Activated CD4-positive, CD25-positive, alpha-beta regulatory T cell treated with anti-CD3 and anti-CD28 coated beads, Interleukin-2, amount 50 U/mL, for 72 hours (primary cell): Measurements from ENCODE around the gene MAP4.
"Not testable (repeated sequence)": the region's sequence is repeated elsewhere in the genome, so short reads cannot be mapped to it uniquely, and the experiment has no call there.

Experiments used
- DNase-seq: peaks from one replicate; pipeline ENCODE4 v3.0.0; 2021

Gene MAP4

DNA sequence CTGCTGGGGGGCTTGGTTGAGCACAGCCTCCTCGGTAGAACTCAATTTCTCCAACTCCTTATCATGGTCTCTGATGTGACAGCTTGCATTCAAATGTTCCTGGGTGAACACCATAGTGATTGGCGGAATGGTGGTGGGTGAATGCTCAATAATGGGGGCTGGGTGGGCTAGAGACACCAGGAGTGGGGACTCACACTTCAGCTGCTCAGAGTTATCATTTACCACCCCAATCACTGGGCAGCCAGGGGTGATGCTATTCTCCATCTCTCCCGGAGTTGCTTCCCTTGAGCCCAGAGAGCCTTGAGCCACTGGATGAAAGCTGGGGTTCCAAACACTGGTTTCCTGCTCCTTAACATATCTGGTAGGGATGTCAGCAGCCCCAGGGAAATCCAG is 124.6 kb downstream of the MAP4 start:
- DNase-seq, result no peak

DNA sequence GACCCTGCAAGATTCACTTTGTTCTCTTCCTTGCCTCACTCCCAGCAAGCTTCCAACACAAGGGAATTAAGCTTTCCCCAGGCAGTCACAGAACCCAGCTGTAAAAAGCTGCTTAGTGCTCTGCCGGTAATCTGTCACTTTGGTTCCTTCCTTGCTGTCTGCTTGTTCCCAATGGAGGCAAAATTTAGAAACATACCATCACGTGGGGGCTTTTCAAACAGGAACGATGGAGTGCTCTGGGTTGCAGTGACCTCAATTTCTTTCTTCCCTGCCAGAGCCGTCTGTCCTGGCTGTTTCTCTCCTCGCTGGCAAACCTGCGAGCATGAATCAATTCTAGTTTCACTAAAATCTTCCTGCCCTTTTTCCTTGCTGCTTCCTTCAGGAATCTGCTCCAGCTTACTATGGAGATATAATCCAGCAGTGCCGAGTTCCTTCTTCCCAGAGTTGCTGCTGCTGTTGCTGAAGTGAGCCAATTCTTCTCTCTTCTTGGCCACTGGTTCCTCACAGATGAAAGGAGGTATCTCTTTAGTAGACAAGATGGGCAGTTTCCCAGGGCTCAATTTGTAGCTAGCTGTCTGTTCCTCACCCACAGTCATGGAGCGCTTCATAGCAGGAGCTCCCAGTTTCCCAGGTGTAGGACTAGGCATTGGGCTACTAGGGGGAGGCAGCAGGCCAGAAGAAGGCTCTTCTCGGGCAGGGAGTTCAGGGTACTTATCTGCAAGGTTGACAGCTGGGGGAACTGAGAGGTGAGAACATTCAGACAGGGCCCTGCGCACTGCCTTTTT is 125.2 kb downstream of the MAP4 start:
- no peak for DNase-seq

DNA sequence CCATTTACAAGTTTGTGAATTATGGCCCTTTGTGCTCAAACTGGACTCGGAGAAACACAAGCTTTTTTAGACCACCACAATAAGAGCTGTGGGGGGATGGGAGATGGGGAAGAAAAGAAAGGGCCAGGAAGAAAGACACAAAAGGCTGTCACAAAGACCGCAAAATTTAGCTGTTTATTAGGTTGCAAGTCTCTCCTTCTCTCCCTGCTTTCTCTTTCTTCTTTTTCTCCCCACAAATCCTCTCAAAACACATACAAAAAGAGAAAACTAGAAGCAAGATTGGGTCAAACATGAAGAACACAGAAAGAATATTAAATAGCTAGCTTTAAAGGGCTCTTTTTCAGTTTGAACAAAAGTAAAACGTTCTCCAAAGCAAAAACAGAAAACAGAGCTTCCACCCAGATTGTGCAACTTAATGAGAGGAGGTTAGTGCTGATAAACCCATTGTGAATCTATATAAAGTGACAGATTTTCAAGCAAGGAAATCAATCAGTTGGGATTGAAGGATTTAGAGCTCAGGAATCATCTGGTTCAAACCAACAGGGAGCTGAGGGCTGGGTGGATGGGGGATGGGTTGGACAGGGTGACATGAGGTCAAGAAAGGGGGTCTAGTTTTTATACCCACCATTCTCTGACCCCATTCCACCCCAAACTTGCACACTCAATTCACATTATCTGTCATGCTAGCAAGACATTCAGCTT is 125.9 kb downstream of the MAP4 start:
- no peak for DNase-seq

DNA sequence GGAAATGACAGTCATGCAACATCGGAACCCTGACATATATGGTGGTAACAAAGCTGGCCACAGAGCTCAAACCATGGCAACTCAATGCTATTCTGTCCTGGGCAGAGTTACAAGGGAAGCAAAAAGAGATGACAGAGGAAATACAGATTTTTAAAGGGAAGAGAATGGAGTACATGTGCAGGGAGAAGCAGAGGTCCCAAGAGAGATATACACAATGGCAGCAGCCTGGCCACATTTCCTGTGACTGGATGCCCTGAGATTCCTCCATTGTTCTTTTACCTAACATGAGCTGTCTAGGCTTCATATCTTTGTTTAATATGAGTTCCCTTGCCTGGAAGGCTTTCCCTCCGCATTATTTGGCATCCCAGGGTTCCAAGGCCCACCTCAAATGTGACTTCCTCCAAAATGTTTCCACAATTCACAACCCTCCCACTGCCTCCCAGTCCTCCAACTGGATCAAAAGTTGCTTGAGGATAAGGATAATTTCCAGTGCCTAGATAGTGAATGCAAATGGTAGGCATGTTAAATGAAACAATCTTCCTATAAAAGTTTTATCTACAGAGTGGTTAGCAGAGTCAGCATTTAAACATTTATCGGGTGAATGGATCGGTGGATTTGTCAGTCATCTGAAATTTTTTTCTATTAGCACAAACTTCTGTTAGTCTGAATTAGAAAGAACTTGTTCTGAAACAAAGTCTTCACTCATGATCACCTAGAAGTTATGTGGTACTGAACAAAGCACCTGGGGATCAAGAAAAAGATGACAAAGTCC is 127.0 kb downstream of the MAP4 start:
- DNase-seq, result no peak

DNA sequence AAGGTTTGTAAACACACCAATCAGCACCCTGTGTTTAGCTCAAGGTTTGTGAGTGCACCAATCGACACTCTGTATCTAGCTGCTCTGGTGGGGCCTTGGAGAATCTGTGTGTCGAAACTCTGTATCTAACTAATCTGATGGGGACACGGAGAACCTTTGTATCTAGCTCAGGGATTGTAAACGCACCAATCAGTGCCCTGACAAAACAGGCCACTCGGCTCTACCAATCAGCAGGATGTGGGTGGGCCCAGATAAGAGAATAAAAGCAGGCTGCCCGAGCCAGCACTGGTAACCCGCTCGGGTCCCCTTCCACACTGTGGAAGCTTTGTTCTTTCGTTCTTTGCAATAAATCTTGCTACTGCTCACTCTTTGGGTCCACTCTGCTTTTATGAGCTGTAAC is 128.2 kb downstream of the MAP4 start:
- DNase-seq, result not testable (repeated sequence)

DNA sequence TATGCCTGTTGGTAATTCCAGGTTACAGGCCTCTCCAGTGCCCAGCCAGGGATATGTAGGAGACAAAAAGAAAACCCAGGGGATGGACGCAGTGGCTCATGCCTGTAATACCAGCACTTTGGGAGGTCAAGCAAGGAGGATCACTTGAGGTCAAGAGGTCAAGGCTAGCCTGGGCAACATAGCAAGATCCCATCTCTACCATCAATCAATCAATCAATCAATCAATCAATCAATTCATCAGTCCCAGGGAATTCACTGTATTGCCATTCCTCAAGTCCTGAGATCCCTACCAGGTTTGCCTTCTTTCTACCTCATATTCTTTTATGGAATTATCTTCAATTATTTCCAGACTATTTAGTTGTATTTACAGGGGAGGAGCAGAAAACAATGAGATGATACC is 131.0 kb downstream of the MAP4 start:
- DNase-seq, result no peak

DNA sequence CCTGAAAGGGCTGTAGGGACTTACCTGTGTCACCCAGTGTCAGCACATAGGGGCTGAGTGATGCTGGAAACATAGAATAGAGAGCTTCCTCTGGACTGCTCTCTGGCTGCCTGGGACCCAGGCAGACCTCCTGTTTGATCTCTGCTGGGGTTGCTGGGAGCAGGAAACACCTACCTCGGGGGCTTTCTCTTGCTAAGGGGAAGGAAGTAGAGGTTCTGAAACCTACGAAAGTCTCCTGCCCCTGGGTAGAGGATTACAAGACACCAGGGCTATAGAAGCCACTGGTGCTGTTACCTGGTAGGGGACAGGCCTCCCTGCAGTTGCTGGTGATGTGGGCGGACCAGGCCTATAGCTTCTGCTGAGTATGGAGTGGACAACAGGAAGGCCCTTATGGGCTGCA is 131.6 kb downstream of the MAP4 start:
- DNase-seq, result no peak

DNA sequence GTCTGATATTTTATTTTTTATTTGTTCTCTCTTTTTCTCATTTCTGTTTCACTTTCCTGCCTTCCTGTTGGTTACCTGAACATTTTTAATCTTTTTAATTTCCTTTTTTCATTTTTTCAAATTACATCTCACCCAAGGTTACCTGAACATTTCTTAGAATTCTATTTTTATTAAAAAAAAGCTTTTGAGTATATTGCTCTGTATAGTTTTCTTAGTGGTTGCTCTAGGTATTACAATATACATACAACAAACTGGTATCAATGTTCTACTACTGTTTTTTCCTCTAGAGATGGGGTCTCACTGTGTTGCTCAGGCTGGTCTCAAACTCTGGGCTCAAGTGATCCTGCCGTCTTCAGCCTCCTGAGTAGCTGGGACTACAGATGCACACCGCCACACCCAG is 133.9 kb downstream of the MAP4 start:
- no peak for DNase-seq

DNA sequence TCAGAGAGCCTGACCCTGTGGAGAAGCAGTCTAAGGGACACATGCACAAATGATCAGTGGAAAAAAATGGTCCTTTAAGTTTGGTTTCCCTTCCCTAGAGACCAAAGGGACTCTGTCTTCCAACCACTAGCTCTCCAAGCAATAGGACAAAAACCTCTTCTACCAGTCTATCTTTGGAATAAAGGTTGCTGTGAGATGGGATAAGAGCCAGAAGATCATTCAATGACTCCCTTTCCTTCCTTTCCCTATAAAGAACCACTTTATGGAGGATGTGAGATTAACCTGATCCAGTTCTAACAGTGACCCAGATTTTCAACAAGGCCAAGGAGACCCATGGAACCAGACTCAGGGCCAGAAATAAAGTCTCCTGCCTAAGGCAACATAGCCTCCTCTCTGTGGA is 138.5 kb downstream of the MAP4 start:
- DNase-seq, result no peak

DNA sequence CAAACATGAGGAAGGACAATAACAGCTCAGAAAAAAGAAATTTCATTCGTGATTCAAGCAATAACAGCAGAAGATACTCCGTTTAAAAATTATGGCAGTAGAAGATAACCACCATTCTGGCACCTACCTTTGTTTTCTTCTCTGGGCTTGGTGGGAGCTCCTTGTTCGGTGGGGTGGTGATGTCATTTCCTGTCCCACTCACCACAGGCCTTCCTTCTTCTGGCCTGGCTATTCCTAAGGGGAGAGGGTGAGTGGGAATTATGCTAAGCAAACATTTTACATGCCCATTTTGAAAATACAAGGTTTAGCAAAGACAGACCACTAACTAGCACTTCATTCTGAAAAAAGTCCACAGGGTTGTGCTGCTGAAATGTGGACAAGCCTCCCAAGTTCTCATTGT is 138.9 kb downstream of the MAP4 start:
- no peak for DNase-seq

DNA sequence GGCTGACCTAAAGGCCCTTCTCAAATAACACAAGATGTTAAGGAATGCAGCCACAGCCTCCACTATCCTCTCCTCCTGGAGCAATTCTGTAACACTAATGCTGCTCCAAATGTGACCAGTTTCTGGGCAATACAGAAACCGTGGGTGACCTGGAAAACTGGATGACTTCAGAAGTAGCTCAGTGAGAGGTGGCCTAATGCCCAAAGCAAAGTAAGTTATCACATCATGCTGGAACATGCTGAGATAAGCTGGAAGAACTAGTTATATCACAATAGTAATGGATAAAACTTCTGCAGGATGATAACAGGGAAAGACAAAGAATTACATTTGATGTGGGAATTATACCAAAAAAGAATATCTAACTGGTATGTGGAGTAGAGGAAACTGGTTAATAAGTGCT is 141.3 kb downstream of the MAP4 start:
- DNase-seq, result no peak

DNA sequence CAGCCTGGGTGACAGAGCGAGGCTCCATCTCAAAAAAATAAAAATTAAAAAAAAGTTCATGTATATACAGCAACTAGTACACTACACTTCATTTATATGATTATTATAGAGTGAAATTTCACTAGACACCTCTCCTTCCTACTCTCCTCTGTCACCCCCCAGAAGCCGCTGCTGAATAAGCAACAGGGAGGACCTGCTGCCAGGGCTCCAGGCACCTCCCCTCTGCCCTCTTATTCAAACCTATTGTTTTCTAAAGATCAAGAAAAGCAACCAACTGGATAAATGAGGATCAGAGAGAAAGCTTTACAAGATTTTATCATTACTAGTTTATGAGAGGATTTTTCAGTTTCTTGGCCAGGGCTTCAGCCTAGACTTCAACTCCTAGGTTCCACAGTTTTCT is 141.8 kb downstream of the MAP4 start:
- no peak for DNase-seq

DNA sequence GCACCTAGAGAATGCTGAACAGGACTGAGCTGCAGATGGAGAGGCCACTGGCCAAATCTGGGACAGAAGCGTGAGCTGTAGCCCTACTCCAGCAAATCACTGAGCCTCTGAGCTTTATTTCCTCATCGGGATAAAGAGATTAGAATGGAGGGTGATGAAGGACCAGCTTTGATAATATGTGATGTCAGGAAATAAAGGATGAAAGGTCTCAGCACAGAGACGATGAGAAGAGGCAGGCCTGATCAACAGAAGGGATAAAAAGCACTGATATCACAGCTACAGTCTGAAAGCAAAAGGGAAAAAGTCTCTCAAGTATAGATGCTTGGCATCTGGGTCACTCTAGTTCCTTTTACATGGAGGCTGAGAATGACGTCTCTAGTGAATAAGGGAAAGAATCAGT is 143.3 kb downstream of the MAP4 start:
- DNase-seq, result no peak

DNA sequence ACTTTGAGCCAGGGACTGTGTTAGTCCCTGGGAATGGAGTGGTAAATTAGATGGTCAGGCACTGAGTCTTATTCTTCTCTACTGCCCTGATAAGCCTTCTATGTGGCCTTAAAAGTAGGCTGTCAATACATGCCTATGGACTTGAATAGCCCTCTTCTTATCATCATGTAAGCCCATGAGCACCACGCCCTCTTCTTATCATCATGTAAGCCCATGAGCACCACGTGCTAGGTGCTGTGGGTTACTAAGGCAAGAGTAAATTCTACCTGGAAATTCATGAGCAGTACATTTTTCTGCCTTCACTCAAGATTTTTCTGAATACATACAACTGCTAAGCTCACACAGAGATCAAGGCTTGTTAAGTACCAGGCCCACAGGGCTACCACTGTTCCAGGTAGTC is 144.8 kb downstream of the MAP4 start:
- no peak for DNase-seq

DNA sequence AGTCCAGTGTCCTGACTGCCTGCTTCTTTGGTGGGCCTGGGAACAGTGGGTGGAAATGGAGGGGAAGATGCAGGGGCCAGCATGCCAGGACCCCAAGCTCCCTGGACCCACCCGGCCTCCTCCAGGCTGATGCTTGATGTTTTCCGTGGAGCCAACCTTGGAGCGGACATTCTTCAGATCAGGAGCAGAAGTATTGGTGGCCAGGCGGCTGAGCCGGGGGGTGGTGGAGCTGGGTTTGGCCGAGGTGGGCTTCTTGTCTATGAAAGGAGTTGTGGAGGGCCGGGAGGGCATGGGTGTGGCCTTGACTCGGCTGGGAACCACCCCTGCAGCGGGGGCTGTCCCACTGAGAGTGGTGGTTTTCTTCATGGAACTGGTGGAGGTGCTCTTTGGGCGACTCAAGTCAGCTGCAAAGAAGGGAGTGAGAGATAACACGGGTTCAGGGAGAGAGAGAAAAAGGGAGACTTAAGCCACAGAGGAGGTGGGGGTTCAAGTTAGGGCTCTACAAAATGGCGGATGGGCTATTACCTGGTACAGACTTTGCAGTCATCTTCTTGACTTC is 145.4 kb downstream of the MAP4 start:
- no peak for DNase-seq

DNA sequence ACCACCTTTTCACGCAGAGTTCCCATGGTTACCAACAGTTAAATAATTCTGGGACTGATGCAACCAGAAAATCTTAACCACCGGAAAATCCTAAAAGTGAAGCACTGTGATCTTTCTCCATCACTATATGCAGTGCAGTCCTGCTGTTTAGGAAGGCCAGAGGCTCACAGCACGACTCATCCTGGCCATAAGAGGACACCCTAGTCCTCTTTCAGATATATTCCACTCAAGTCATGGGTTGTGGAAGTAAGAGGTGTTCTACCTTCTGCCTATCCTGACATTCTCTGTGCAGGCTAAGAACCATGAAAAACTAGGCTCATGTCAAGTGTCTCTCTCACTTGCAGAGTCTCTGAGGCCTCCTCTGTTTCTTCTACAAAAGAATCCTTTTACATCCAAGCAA is 146.1 kb downstream of the MAP4 start:
- no peak for DNase-seq

DNA sequence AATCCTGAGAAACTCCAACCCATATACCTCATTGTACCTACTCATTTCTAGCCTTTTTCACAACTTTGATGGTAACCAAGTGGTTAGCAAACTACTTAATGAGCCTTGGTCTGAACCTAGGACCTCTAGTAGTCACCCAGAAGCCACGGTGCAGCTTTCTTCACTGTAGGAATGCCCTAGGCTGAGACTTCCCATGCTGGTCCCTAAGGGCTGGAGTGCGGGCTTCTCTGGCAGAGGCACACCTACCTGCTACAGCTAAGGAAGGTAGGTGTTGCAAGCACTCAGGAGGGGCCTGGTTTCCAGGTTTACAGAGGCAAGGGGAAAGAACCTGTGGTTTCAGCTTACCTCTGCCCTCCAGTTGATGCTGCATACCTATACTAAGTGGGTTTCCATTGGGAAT is 147.9 kb downstream of the MAP4 start:
- no peak for DNase-seq

DNA sequence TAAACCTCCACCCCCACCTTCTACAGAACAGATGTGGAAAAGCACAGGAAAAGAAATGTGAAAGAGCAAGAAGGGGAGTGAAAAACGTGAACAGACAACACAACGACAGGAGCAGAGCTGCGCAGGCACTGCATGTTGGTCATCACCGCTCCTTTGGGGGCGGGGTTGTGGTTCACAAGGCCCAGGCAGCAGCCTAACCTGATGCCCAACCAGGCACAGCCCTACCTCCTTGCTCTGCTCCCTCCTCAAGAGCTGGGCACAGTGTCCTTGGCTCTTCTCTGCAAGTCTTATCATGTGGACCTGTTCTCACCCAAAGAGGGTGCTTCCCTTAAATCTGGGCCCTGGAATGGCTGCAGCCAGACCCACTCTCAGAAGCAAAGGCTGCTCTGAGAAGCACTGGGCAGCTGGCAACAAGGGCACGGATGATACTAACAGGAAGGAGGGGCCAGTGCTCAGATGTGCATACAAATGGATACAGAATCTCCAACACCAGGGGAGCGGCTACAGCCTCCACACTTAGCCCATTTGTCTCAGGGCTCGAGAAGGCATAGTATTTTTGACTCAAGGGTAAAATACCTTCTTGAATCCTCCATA is 148.7 kb downstream of the MAP4 start:
- DNase-seq, result no peak

DNA sequence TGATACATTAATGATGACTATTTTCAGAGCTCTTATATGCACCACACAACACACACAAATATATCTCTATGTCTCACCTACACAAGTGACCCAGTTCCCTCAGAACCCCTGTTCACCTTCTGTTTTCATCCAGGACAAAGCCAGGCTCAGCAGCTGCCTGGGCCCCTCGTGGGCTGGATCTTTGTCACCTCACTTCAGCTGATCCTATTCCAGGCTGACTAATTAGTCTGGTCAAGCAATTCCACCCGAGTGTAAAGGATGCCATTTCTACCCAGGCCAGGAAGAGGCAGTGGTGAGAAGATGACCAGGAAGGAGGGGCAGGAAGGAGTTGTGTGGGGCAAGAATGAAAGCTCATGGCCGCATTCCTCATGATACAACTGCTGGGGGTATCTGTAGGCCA is 151.0 kb downstream of the MAP4 start:
- DNase-seq, result no peak

DNA sequence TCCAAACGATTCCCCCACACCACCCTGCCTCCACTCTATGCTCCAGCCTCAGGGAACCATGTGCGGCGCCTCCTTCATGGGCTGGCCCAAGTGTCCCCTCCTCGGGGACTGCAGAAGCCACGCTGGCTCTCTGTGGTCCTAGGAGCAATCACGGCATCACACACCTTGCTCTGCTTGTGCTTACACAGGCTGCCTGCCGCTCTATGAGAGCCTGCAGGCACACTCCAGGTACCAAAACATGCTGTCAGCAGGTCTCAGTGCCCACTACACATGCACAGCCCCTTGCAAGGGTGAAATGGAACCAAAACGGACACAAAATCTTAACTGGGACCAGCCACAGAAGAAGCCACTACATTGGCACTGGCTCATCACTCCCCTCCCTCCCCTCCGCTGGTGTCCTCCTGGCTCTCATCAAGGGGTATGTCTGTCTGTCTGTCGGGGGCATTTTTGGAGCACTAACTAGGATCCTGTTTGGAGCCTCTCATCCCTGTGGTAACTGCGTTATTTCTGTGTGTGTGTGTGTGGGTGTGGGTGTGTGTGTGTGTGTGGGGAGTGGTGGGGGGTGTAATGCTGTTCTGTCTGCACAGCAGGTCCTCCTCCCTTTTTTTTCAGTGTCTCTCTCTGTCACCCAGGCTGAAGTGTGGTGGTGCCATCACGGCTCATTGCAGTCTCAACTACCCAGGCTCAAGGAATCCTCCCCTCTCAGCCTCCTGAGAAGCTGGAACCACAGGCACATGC is 152.7 kb downstream of the MAP4 start:
- DNase-seq, result no peak

DNA sequence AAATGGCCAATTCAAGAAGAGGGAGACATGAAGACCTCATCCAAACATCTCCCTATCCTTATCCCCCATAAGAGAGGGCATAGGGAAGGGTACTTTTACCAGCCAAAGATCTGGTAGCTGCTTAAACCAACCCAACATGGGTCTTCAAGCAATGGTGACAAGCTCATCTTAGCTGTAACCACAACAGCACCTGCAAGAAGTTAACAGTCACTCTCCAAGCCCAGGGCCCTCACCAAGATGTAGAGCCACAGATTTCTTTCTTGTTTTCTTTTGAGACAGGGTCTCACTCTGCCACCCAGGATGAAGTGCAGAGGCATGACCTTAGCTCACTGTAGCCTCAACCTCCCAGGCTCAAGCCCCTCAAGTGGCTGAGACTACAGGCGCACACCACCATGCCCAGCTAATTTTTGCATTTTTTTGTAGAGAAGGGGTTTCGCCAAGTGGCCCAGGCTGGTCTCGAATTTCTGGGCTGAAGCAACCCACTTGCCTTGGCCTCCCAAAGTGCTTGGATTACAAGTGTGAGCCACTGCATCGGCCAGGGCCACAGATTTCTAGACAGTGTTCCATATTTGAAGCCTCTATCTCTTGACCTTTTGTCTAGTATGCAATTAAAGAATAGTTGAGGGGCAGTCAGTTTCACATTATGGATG is 156.1 kb downstream of the MAP4 start:
- DNase-seq, result no peak

DNA sequence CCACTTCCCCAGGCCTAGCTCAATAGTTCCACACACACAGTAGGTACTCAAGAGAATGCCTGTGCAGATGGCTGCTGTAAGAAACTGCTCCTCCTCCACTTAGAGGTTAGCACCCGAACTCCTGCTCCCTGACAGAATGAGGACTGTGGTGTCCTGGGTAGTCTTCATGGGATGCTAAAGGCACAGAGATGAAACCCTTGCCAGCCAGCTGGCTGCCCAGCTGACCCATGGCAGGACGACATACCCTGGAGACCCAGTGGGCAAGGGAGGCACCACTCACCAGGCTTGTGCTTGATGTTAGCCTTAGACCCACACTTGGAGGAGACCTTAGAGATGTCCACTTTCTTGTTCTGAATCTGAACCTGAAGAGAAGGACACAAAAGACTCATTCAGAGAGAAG is 159.1 kb downstream of the MAP4 start:
- DNase-seq, result no peak
